GM18526 (cell line): ENCODE measurements around the gene VAMP2.

ENCODE experiments used
- POLR2A ChIP-seq: IDR thresholded peaks from 3 replicates; pipeline ENCODE4 v1.6.1; 2011; ENCODE audit not compliant: insufficient read length; ENCODE audit errors: extremely low read depth

VAMP2 gene

GRCh38 chr17:8162233-8162996 lies at the start of gene VAMP2:
VAMP2 (minus strand) TSS chr17:8162948; CDS start chr17:8162879, 69 bp downstream.
- TF ChIP-seq POLR2A: peak; percentile 68

GRCh38 chr17:8210761-8211458 lies 48.2 kb upstream of the VAMP2 start:
- TF ChIP-seq POLR2A: no peak

GRCh38 chr17:8209907-8210760 lies 47.4 kb upstream of the VAMP2 start, which contains the start of gene AURKB:
AURKB (minus strand) TSS chr17:8210575; CDS start chr17:8210224, 351 bp downstream.
- TF ChIP-seq POLR2A: peak; percentile 96

- no peak for TF ChIP-seq POLR2A
Observed at GRCh38 chr17:8206536-8206935, 43.8 kb upstream of the VAMP2 start.

GRCh38 chr17:8204761-8205555 lies 42.2 kb upstream of the VAMP2 start:
- peak; percentile 27 for TF ChIP-seq POLR2A

- TF ChIP-seq POLR2A: peak; percentile 79
Observed at GRCh38 chr17:8192070-8192815, 29.5 kb upstream of the VAMP2 start.

- TF ChIP-seq POLR2A: no peak
Observed at GRCh38 chr17:8190506-8190905, 27.8 kb upstream of the VAMP2 start.

- peak; percentile 84 for TF ChIP-seq POLR2A
Observed at GRCh38 chr17:8189711-8190477, 27.1 kb upstream of the VAMP2 start, which contains the start of gene BORCS6. BORCS6 (minus strand) TSS chr17:8190180; CDS start chr17:8190140, 40 bp downstream.

GRCh38 chr17:8189041-8189710 lies 26.4 kb upstream of the VAMP2 start:
- TF ChIP-seq POLR2A: no peak

- no peak for TF ChIP-seq POLR2A
Observed at GRCh38 chr17:8188263-8188839, 25.6 kb upstream of the VAMP2 start.

- no peak for TF ChIP-seq POLR2A
Observed at GRCh38 chr17:8187517-8188262, 24.9 kb upstream of the VAMP2 start.
